ENCODE results near the gene STK38L. TPM values are rescaled to one million over a fixed set of nuclear protein-coding genes. Genes with fewer than 3 reads are reported as not detected.
A peak's percentile ranks its signal among the peaks of the same experiment; 100 is the strongest.

The STK38L gene
- total RNA-seq, 3 donors from 2014 or later = 45.2 to 69.4 (median 53.6) TPM

DNA sequence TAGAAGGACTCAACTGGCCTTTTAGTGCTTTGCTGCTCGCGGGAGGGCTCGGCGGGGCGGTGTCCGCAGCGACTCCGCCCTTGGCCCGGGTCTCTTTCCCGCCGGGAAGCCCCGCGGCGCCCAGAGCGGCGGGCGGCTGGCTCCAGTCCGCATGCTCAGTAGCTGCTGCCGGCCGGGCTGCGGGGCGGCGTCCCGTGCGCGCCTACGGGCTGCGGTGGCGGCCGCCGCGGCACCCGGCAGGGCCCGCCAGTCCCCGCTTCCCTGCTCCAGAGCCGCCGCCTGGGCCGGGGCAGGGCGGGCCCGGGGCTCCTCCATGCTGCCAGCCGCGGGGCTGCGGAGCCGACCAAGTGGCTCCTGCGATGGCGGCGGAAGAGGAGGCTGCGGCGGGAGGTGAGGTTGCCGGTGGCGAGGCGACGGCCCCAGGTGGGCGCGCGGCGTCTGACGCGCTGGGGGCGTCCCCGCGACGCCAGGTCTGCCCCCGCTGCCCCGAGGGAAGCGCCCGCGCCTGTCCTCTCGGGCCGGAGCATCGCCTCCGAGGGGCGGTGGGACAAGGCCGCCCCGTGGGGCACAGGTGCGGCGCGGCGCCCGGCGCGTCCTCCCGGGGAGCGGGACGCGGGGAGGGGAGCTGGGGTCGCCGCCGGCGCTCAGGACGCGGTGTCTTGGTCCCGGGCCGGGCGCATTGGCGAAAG, 88.8 kb downstream of the STK38L start, which contains the start of gene BMAL2:
TSS of gene BMAL2 (plus strand) at position 123 of the 689 bp plus-strand sequence. CDS start at position 360, 237 bp downstream.
- TF ChIP-seq, protein P1, sequence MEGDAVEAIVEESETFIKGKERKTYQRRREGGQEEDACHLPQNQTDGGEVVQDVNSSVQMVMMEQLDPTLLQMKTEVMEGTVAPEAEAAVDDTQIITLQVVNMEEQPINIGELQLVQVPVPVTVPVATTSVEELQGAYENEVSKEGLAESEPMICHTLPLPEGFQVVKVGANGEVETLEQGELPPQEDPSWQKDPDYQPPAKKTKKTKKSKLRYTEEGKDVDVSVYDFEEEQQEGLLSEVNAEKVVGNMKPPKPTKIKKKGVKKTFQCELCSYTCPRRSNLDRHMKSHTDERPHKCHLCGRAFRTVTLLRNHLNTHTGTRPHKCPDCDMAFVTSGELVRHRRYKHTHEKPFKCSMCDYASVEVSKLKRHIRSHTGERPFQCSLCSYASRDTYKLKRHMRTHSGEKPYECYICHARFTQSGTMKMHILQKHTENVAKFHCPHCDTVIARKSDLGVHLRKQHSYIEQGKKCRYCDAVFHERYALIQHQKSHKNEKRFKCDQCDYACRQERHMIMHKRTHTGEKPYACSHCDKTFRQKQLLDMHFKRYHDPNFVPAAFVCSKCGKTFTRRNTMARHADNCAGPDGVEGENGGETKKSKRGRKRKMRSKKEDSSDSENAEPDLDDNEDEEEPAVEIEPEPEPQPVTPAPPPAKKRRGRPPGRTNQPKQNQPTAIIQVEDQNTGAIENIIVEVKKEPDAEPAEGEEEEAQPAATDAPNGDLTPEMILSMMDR (IDR thresholded peaks at IDR 0.05) = no peak
- H3K9me3 ChIP-seq = no peaks in the 10 kb centered on the region
- peak within 1 kb of the TSS; percentile 22 for H3K4me3 ChIP-seq
- peaks cover 6% of the 10 kb centered on the region for H3K4me1 ChIP-seq (ENCODE audit: low read depth)
- no peaks in the 10 kb centered on the region for H3K36me3 ChIP-seq (ENCODE audit: low read depth)
- peak; percentile 75 for ATAC-seq
- intact Hi-C loops (cut with DNase I, micrococcal nuclease) = no loop called here
- peak; percentile 26 to 62 (median 54) for DNase-seq

DNA sequence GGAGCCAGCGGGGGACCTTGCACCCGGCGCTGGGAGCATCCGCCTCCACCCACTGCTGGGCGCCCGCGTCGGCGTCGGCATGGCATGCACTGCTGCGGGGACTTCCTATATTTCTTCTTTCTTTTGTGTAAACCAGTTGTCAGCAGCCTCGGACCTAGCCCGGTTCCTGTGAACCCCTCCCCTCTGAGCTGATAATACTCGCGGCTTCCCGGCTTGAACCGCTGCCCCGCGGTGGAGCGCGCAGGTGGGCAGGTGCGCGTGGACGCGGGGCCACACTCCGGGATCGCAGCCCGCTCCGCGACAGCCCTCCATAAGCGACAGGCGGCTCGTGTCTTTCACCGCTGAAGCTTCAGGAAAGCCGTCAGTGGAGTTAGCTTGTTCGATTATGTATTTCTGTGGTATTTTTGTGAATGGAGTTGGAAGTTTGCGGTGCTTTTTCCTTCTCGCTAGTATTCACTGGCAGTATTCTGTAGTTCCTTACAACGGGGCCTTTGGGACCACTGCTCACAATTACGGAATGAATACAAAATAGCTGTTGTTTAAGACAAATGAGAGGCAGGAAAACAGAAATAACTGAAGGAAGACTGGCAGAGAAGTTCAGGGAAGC, 89.4 kb downstream of the STK38L start:
- H3K4me1 ChIP-seq (ENCODE audit: low read depth) = peaks cover 6% of the 10 kb centered on the region
- no peaks in the 10 kb centered on the region for H3K36me3 ChIP-seq (ENCODE audit: low read depth)
- intact Hi-C loops (cut with DNase I, micrococcal nuclease) = no loop called here
- TF ChIP-seq, protein P1 (IDR thresholded peaks at IDR 0.05) = no peak
- no peaks in the 10 kb centered on the region for H3K9me3 ChIP-seq
- DNase-seq = peak; percentile 56 to 71 (median 66)
- peak overlapping the region; percentile 22 for H3K4me3 ChIP-seq
- ATAC-seq = peak; percentile 72

DNA sequence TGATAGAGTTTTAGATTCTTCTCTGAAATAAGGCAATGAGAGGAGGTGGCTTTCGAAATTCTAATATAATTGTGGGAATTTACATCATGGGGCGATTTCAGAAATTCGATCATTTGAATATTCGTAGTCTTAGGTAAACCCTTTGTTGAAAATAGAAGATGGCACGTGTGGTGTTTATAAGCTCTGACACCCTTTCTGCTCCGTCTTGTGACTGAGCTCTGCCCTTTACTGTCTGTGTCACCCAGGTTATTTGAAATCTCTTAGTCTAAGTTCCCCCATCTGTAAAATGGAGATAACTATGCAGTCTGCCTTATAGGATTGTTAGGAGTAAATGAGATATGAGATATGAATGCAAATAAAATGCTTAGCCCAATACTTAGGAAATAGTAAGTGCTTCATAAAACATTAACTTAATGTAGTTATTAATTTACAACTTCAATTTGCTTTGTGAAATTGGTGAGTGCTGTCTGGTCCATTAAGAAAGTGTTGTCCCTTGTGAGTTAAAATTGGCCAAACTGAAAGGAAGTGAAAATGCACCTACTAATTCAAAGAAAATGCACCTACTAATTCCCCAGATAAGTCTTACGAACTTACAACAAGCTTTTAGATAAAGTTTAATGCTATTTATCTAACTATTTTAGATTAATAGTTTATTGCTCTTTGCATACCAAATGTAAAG, 90.1 kb downstream of the STK38L start:
- ATAC-seq = no peak
- H3K4me1 ChIP-seq (ENCODE audit: low read depth) = peaks cover 6% of the 10 kb centered on the region
- TF ChIP-seq, protein P1 (IDR thresholded peaks at IDR 0.05) = no peak
- intact Hi-C loops (cut with DNase I, micrococcal nuclease) = no loop called here
- H3K9me3 ChIP-seq = no peaks in the 10 kb centered on the region
- no peak for DNase-seq
- H3K4me3 ChIP-seq = no peak overlapping the region
- H3K36me3 ChIP-seq (ENCODE audit: low read depth) = no peaks in the 10 kb centered on the region

- Histone ChIP-seq H3K36me3 (ENCODE audit: low read depth) (no peaks in the 10 kb centered on the region), H3K9me3 (no peaks in the 10 kb centered on the region), H3K4me3 (no peak overlapping the region), H3K4me1 (ENCODE audit: low read depth) (peaks cover 6% of the 10 kb centered on the region)
- TF ChIP-seq, protein P1 (IDR thresholded peaks at IDR 0.05) = no peak
- intact Hi-C loops (cut with DNase I, micrococcal nuclease) = no loop called here
- ATAC-seq = no peak
- no peak for DNase-seq
These were observed 90.6 kb downstream of the STK38L start for GRCh38 chr12:27334721-27335082.

- ATAC-seq (no peak), DNase-seq (no peak)
- Histone ChIP-seq H3K4me3 (no peak overlapping the region), H3K4me1 (ENCODE audit: low read depth) (peaks cover 6% of the 10 kb centered on the region), H3K36me3 (ENCODE audit: low read depth) (no peaks in the 10 kb centered on the region), H3K9me3 (no peaks in the 10 kb centered on the region)
- TF ChIP-seq, protein P1 (IDR thresholded peaks at IDR 0.05) = no peak
- intact Hi-C loops (cut with DNase I, micrococcal nuclease) = no loop called here
These were observed 91.5 kb downstream of the STK38L start for GRCh38 chr12:27335364-27336281.

Measured in mucosa of descending colon (tissue), 3 donors.